ENCODE measurements around the gene DNMT3B.

DNMT3B gene

DNA sequence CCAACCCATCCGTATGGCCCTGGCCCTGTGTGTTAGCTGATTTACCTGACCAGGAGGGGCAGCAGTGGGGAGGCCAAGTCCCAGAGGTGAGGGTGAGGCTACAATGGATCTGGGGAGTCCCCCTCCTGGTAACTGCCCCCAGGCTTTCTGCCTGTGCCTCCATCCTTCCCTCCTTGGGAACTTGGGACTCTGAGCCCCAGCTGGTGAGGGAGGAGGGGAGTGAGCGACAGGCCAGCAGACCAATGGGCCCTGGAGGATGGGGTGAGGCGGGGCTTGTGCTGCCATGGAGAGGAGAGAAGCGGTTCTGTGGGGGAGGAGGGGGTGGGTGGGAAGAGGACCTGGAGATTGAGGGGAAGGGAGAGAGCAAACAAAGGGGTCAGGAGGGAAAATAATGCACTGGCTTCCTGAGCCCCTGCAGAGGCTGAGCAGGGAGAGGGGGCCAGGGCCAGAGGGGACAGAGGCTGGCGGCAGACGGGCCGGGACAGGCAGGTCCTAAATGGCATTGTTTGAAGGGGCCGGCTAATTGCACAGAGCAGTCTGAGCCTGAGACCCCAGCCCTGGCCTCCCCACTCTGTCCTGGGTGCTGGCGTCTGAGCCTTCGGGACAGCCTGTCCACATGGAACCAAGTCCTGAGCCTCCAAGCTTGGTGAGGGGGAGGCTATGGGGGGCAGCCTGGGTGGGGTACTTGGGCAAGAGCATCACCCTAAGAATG is 17.5 kb downstream of the DNMT3B start:
- WGBS, 2 experiments (ENCODE audit: insufficient coverage in 2 of 2): 78 to 89% methylated on average over 6 to 9 of the region's 10 CpGs
- no peak overlapping the region for H3K4me3 ChIP-seq (ENCODE audit: extremely low read depth, insufficient read depth, low read length, poor library complexity, severe bottlenecking)
- peaks cover 51% of the 10 kb centered on the region for H3K36me3 ChIP-seq (ENCODE audit: control insufficient read depth, insufficient read depth, low read length)
- H3K4me1 ChIP-seq (ENCODE audit: control insufficient read depth, insufficient read depth, low read length, poor library complexity, severe bottlenecking): peaks cover 12% of the 10 kb centered on the region
- peak overlapping the region; percentile 41 for H3K27ac ChIP-seq (ENCODE audit: low read depth, low read length, severe bottlenecking)
- H3K9me3 ChIP-seq (ENCODE audit: control insufficient read depth, low read length): no peaks in the 10 kb centered on the region

DNA sequence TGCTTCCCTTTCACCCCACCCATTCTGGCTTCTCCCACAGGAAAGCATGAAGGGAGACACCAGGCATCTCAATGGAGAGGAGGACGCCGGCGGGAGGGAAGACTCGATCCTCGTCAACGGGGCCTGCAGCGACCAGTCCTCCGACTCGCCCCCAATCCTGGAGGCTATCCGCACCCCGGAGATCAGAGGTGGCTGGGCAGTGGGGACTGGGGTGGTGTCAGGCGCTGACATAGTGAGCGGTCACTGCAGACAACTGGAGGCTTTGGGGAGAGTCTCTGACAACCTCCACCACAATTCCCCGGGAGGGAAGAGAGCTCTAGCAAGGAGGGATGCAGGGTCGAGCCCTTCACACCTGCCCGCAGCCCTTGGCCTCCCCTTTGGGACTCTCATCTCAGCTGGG is 18.1 kb downstream of the DNMT3B start:
- Histone ChIP-seq H3K9me3 (ENCODE audit: control insufficient read depth, low read length) (no peaks in the 10 kb centered on the region), H3K4me1 (ENCODE audit: control insufficient read depth, insufficient read depth, low read length, poor library complexity, severe bottlenecking) (peaks cover 12% of the 10 kb centered on the region), H3K36me3 (ENCODE audit: control insufficient read depth, insufficient read depth, low read length) (peaks cover 57% of the 10 kb centered on the region), H3K27ac (ENCODE audit: low read depth, low read length, severe bottlenecking) (peak overlapping the region; percentile 41), H3K4me3 (ENCODE audit: extremely low read depth, insufficient read depth, low read length, poor library complexity, severe bottlenecking) (no peak overlapping the region)
- WGBS, 2 experiments (ENCODE audit: insufficient coverage in 2 of 2): 86 to 87% methylated on average over 13 to 14 of the region's 16 CpGs

DNA sequence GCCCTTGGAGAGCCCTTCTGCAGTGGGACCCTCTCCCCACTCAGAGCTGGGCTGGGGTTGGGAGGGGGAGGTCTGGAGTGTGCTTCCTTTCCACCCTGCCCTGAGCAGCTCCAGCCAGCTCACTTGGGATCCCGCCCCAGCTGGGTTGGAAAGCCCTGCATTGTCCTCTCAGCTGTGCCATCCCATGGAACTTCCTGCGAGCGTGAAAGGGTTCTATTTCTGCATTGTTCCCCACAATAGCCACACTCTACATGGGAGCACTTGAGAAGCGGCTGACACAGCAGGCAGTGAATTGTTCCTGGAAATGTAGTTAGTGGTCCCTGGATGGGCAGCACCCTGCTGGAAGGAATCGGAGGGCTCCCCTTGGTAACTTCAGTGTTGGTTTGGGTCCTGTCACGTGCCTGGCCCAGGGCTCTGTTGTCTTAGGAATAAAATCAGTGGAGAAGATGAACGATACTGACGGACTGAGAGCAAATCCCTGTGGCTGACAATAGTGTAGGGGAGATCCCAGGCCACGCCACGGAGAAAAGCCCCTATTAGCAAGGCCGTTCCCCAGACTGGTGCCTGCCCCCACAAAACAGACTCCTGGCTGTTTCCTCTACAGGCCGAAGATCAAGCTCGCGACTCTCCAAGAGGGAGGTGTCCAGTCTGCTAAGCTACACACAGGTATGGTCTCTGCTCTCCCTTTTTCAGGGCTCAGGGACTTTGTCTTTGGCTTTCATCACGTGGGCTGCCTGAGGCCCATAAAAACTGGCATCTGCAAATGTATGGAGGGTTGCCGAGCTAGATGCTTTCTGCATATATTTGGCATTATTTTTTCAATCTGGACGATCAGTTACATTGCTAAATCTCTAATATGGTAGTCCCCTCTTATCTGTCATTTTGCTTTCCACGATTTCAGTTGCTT is 18.8 kb downstream of the DNMT3B start:
- Histone ChIP-seq H3K36me3 (ENCODE audit: control insufficient read depth, insufficient read depth, low read length) (peaks cover 61% of the 10 kb centered on the region), H3K9me3 (ENCODE audit: control insufficient read depth, low read length) (no peaks in the 10 kb centered on the region), H3K4me3 (ENCODE audit: extremely low read depth, insufficient read depth, low read length, poor library complexity, severe bottlenecking) (no peak overlapping the region), H3K4me1 (ENCODE audit: control insufficient read depth, insufficient read depth, low read length, poor library complexity, severe bottlenecking) (peaks cover 5% of the 10 kb centered on the region), H3K27ac (ENCODE audit: low read depth, low read length, severe bottlenecking) (peak overlapping the region; percentile 1)
- 86 to 87% methylated on average over 12 to 13 of the region's 18 CpGs for WGBS, 2 experiments (ENCODE audit: insufficient coverage in 2 of 2)

DNA sequence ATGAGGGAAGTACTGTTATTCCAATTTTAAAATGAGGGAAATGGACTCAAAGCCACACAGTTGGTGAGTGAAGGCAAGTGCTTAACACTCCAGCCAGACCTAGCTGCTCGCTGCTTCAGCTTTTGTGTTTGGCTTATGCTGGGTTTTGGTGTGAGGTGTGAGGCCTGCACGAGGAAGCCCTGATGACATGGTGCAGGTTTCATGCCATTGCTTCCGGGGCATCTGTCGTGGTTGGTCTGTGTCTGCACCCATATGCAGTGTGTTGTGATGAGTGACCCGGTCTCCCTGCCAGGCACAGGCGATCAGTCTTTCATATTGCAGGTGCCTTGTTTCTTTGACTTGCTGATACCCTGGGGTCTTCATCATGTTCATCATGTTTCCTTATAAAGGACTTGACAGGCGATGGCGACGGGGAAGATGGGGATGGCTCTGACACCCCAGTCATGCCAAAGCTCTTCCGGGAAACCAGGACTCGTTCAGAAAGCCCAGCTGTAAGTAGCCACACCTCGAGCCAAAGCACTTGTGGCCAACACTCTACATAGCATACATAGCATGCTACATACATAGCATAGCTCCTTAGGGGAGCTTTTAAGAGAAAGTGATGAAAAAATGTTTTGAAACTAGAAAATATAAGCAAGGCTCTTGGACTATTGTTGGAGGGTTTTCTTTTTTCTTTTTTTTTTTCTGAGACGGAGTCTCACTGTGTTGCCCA is 22.3 kb downstream of the DNMT3B start:
- no peaks in the 10 kb centered on the region for H3K4me1 ChIP-seq (ENCODE audit: control insufficient read depth, insufficient read depth, low read length, poor library complexity, severe bottlenecking)
- WGBS, 2 experiments (ENCODE audit: insufficient coverage in 2 of 2): 92 to 98% methylated on average over 5 to 8 of the region's 13 CpGs
- H3K9me3 ChIP-seq (ENCODE audit: control insufficient read depth, low read length): no peaks in the 10 kb centered on the region
- H3K4me3 ChIP-seq (ENCODE audit: extremely low read depth, insufficient read depth, low read length, poor library complexity, severe bottlenecking): no peak overlapping the region
- no peak overlapping the region for H3K27ac ChIP-seq (ENCODE audit: low read depth, low read length, severe bottlenecking)
- H3K36me3 ChIP-seq (ENCODE audit: control insufficient read depth, insufficient read depth, low read length): peaks cover 92% of the 10 kb centered on the region

DNA sequence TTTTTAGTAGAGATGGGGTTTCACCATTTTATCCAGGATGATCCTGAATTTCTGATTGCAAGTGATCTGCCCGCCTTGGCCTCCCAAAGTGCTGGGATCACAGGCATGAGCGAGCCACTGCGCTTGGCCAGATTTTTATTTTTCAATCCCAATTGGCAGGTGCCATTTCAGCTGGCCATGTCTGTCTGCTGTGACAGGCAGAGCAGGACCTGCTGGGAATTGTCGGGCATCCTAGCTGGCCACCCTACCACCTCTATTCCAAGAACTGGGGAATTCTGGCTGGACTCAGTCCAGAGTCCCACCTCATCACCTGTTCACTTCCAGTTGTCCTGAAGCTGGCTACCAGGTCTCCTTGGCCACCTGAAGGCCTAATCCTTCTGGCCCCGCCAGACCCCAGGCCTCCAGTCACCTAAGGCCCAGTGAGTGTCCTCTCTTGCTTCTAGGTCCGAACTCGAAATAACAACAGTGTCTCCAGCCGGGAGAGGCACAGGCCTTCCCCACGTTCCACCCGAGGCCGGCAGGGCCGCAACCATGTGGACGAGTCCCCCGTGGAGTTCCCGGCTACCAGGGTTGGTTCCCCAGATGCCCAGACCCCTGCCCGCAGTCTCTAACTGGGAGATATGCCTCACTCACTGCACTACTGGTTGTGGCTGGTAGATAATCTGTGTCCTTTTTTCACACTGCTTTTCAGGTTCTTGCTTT is 24.0 kb downstream of the DNMT3B start:
- H3K4me3 ChIP-seq (ENCODE audit: extremely low read depth, insufficient read depth, low read length, poor library complexity, severe bottlenecking): no peak overlapping the region

DNA sequence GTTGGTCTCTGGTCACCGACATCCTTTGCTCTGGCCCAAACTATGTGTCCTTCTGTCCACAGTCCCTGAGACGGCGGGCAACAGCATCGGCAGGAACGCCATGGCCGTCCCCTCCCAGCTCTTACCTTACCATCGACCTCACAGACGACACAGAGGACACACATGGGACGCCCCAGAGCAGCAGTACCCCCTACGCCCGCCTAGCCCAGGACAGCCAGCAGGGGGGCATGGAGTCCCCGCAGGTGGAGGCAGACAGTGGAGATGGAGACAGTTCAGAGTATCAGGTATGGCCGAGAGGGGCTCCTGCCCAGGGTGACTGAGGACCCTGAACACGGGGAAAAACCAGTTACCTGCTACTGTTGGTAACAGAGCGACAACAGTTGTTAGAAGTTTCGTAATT is 25.0 kb downstream of the DNMT3B start:
- no peaks in the 10 kb centered on the region for H3K9me3 ChIP-seq (ENCODE audit: control insufficient read depth, low read length)
- no peak overlapping the region for H3K4me3 ChIP-seq (ENCODE audit: extremely low read depth, insufficient read depth, low read length, poor library complexity, severe bottlenecking)
- peaks cover 7% of the 10 kb centered on the region for H3K4me1 ChIP-seq (ENCODE audit: control insufficient read depth, insufficient read depth, low read length, poor library complexity, severe bottlenecking)
- WGBS, 2 experiments (ENCODE audit: insufficient coverage in 2 of 2): 85 to 86% methylated on average over 9 of the region's 16 CpGs
- peaks cover 90% of the 10 kb centered on the region for H3K36me3 ChIP-seq (ENCODE audit: control insufficient read depth, insufficient read depth, low read length)
- no peak overlapping the region for H3K27ac ChIP-seq (ENCODE audit: low read depth, low read length, severe bottlenecking)

More for the DNA sequence above, 24.0 kb downstream of the DNMT3B start:
- Histone ChIP-seq H3K9me3 (ENCODE audit: control insufficient read depth, low read length) (no peaks in the 10 kb centered on the region), H3K36me3 (ENCODE audit: control insufficient read depth, insufficient read depth, low read length) (peaks cover 90% of the 10 kb centered on the region), H3K27ac (ENCODE audit: low read depth, low read length, severe bottlenecking) (no peak overlapping the region), H3K4me1 (ENCODE audit: control insufficient read depth, insufficient read depth, low read length, poor library complexity, severe bottlenecking) (no peaks in the 10 kb centered on the region)
- WGBS, 2 experiments (ENCODE audit: insufficient coverage in 2 of 2): 92 to 93% methylated on average over 12 to 16 of the region's 16 CpGs

DNA sequence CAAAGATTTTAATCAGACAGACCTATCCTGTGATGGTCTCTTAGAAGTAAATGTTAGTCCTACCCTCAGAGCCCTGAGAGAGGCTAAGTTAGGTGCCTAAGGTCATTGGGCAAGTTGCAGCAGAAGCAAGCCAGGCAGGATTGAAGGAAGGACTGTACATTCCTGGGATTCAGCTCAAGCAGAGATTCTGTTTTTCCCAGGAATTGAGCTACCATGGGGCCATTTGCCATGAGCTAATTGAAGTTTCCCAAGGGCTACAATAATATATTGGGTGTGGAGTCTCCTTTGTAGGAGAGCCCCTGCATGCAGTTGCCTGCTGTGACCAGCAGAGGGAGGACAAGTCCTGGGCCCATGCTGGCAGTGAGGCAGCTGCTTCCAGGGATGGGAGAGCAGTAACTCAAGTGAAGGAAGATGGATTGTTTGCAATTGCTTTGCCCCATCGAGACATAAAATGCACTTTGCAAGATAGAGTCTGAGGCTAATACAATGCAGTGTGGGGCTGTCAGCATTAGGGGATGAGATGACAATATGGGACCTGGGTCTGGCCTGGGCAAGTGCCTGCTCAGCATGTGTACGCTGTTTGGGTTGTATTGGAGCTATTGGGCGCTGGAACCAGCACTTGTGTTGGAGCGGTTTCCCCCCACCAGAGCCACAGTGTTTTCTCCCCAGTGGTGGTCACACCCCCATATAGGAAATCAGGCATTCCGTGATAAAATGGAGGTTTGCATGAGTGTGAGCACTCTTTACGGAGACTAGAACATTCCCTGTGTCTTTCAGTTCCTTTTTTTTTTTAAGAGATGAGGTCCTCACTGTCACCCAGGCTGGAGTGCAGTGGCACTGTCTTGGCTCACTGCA is 27.9 kb downstream of the DNMT3B start:
- Histone ChIP-seq H3K4me3 (ENCODE audit: extremely low read depth, insufficient read depth, low read length, poor library complexity, severe bottlenecking) (no peak overlapping the region), H3K4me1 (ENCODE audit: control insufficient read depth, insufficient read depth, low read length, poor library complexity, severe bottlenecking) (peaks cover 14% of the 10 kb centered on the region), H3K27ac (ENCODE audit: low read depth, low read length, severe bottlenecking) (no peak overlapping the region), H3K9me3 (ENCODE audit: control insufficient read depth, low read length) (no peaks in the 10 kb centered on the region), H3K36me3 (ENCODE audit: control insufficient read depth, insufficient read depth, low read length) (peaks cover 86% of the 10 kb centered on the region)
- 40 to 62% methylated on average over 3 of the region's 6 CpGs for WGBS, 2 experiments (ENCODE audit: insufficient coverage in 2 of 2)

DNA sequence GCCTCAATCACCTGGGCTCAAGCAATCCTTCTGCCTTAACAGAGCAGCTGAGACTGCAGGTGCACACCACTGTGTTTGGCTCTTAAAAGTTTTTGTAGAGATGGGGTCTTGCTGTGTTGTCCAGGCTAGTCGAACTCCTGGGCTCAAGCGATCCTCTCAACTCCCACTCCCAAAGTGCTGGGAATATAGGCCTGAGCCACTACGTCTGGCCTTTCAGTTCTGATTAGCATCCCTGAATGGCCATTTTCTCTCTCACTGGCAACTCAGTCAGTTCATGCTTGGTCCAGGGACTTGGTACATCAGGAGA is 28.5 kb downstream of the DNMT3B start:
- Histone ChIP-seq H3K36me3 (ENCODE audit: control insufficient read depth, insufficient read depth, low read length) (peaks cover 87% of the 10 kb centered on the region), H3K27ac (ENCODE audit: low read depth, low read length, severe bottlenecking) (no peak overlapping the region), H3K9me3 (ENCODE audit: control insufficient read depth, low read length) (no peaks in the 10 kb centered on the region), H3K4me1 (ENCODE audit: control insufficient read depth, insufficient read depth, low read length, poor library complexity, severe bottlenecking) (peaks cover 14% of the 10 kb centered on the region), H3K4me3 (ENCODE audit: extremely low read depth, insufficient read depth, low read length, poor library complexity, severe bottlenecking) (no peak overlapping the region)
- WGBS, 2 experiments (ENCODE audit: insufficient coverage in 2 of 2): 100% methylated on average over 3 of the region's 3 CpGs; no CpG with 5 or more reads in 1 of the 2 experiments

DNA sequence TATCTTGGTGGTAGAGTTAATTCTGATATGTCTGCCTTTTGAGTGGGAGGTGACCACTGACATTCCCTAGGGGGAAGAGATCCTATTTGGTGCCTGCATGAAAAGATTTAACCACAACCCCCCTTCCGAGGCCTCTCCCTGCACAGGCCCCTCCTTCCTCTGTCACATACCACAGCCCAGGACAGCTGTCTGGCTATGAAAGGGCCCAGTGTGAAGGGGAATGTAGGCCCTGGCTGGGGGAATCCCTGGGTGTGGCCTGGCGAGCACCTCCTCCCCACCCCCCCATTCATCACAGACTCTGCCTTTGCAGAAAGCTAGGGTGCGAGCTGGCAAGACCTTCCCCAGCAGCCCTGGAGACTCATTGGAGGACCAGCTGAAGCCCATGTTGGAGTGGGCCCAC is 30.1 kb downstream of the DNMT3B start:
- no peak overlapping the region for H3K27ac ChIP-seq (ENCODE audit: low read depth, low read length, severe bottlenecking)
- no peak overlapping the region for H3K4me3 ChIP-seq (ENCODE audit: extremely low read depth, insufficient read depth, low read length, poor library complexity, severe bottlenecking)
- peaks cover 14% of the 10 kb centered on the region for H3K4me1 ChIP-seq (ENCODE audit: control insufficient read depth, insufficient read depth, low read length, poor library complexity, severe bottlenecking)
- peaks cover 89% of the 10 kb centered on the region for H3K36me3 ChIP-seq (ENCODE audit: control insufficient read depth, insufficient read depth, low read length)
- H3K9me3 ChIP-seq (ENCODE audit: control insufficient read depth, low read length): no peaks in the 10 kb centered on the region
- WGBS, 2 experiments (ENCODE audit: insufficient coverage in 2 of 2): 57 to 78% methylated on average over 1 of the region's 3 CpGs
